K562 (cell line): ENCODE data around the gene MED14. TPM values are rescaled to one million over a fixed set of nuclear protein-coding genes. Genes with fewer than 3 reads are reported as not detected.

Source experiments
- ATAC-seq: fragments of 200-7000 bp; cut with Tn5 transposase; 3 replicates; pipeline ENCODE4 v1.9.1; 2020; ENCODE audit warnings: moderate library complexity
- BruUV-seq: library from RNA; stranded (reverse); fragments of 400-500 nt; replicated peaks from 2 replicates; lab custom pipeline; 2021; lab: Mats Ljungman, UMichigan
- CTCF ChIA-PET: fragments of 300-600 bp; formaldehyde crosslinking; extraction: SDS; loops from one replicate; lab custom pipeline; 2021; ENCODE audit warnings: low intra/inter-chr PET ratio; lab: Yijun Ruan, JAX
- POLR2A ChIA-PET: fragments of 300-600, 350-650 bp; sonication (Branson Sonifier 250); formaldehyde crosslinking; extraction: SDS; loops from one replicate; lab custom pipeline; 2021; ENCODE audit warnings: antibody characterized with exemption, inconsistent platforms; lab: Yijun Ruan, JAX
- DNase-seq, 4 experiments: peaks; one replicate each; pipeline versions ENCODE4 v3.0.0 to v3.0.0-alpha.2; 2011 to 2018; ENCODE audit warnings: low spot score in 3 of 4, mixed read lengths in 3 of 4; ENCODE audit errors: extremely low read depth in 1 of 4
- FAIRE-seq: peaks from 2 replicates; lab custom pipeline; 2011; peaks lifted over from hg19 to GRCh38; lab: Jason Lieb, UNC
- H2AFZ ChIP-seq: 2 replicates; pipeline ENCODE4 v1.6.0; 2011; ENCODE audit warnings: low read depth, low read length, control low read depth, inconsistent platforms
- H3K27ac ChIP-seq: fragments of 200-600 bp; 3 replicates; pipeline ENCODE4 v1.8.0; 2011; ENCODE audit warnings: low read depth, mild to moderate bottlenecking, control low read depth, inconsistent platforms, low read length, moderate library complexity, mixed read lengths; ENCODE audit errors: extremely low read depth
- H3K27me3 ChIP-seq, 2 experiments: fragments of 300-600 bp in 1 of 2; 2 replicates in 1 of 2; 3 replicates in 1 of 2; pipeline versions ENCODE4 v1.6.0 to v1.8.0; 2011; ENCODE audit warnings: inconsistent platforms in 2 of 2, low read length in 2 of 2, mild to moderate bottlenecking in 1 of 2, mixed read lengths in 1 of 2, moderate library complexity in 1 of 2; ENCODE audit not compliant: control insufficient read depth in 2 of 2, insufficient read depth in 2 of 2
- H3K36me3 ChIP-seq: fragments of 300-600 bp; 3 replicates; pipeline ENCODE4 v1.8.0; 2011; ENCODE audit warnings: mild to moderate bottlenecking, low read length, inconsistent platforms; ENCODE audit not compliant: control insufficient read depth, insufficient read depth
- H3K4me1 ChIP-seq, 2 experiments: fragments of 200-600 bp in 1 of 2; replicated peaks in 1 of 2; 2 replicates in 1 of 2; 3 replicates in 1 of 2; pipeline versions ENCODE4 v1.5.1 to v1.8.0; 2011; ENCODE audit warnings: inconsistent platforms in 2 of 2, low read length in 2 of 2, mild to moderate bottlenecking in 1 of 2, mixed read lengths in 1 of 2, moderate library complexity in 1 of 2; ENCODE audit not compliant: control insufficient read depth in 2 of 2, insufficient read depth in 2 of 2
- H3K4me2 ChIP-seq: 2 replicates; pipeline ENCODE4 v1.6.1; 2011; ENCODE audit warnings: low read length, control low read depth, inconsistent platforms, mixed read lengths; ENCODE audit not compliant: insufficient read depth
- H3K4me3 ChIP-seq: fragments of 200-600 bp; sonication (generic), shearing (Covaris generic); 2 replicates; pipeline ENCODE4 v1.5.1; 2016; ENCODE audit warnings: control low read depth, inconsistent platforms
- H3K79me2 ChIP-seq: fragments of 200-600 bp; 3 replicates; pipeline ENCODE4 v1.8.0; 2011; ENCODE audit warnings: low read length, inconsistent platforms; ENCODE audit not compliant: control insufficient read depth, insufficient read depth
- H3K9ac ChIP-seq, 2 experiments: 2 replicates each; pipeline versions ENCODE4 v1.6.0 to v1.6.1; 2011; ENCODE audit warnings: low read depth in 2 of 2, low read length in 2 of 2, control low read depth in 1 of 2, inconsistent platforms in 1 of 2, mild to moderate bottlenecking in 1 of 2, mixed read lengths in 1 of 2; ENCODE audit not compliant: insufficient read depth in 1 of 2
- H3K9me1 ChIP-seq: one replicate; pipeline ENCODE4 v1.6.0; 2011; ENCODE audit warnings: inconsistent platforms, mild to moderate bottlenecking, low read length, moderate library complexity; ENCODE audit not compliant: control insufficient read depth, insufficient read depth
- H3K9me3 ChIP-seq: replicated peaks from 2 replicates; pipeline ENCODE4 v1.5.1; 2011; ENCODE audit warnings: low read depth, low read length, inconsistent platforms; ENCODE audit not compliant: control insufficient read depth, insufficient read depth
- H4K20me1 ChIP-seq: replicated peaks from 2 replicates; pipeline ENCODE4 v1.6.1; 2011; ENCODE audit warnings: low read length, inconsistent platforms, mixed read lengths; ENCODE audit not compliant: control insufficient read depth, insufficient read depth
- CBX5 ChIP-seq: IDR thresholded peaks from 2 replicates; pipeline ENCODE4 v1.6.1; 2014; ENCODE audit warnings: low read depth, borderline replicate concordance
- CREB5 ChIP-seq: fragments of 250-450 bp; sonication (Bioruptor Pico); IDR thresholded peaks from 2 replicates; pipeline ENCODE4 v1.5.0; 2020; ENCODE audit warnings: mild to moderate bottlenecking
- ELF2 ChIP-seq: fragments of 250-450 bp; sonication (Bioruptor Pico); IDR thresholded peaks from 2 replicates; pipeline ENCODE4 v1.5.0; 2021; ENCODE audit warnings: mild to moderate bottlenecking
- ETS2 ChIP-seq: IDR thresholded peaks from 2 replicates; pipeline ENCODE4 v1.6.1; 2016; ENCODE audit warnings: borderline replicate concordance, missing genetic modification characterization, mild to moderate bottlenecking, moderate library complexity, missing compliant biosample characterization; ENCODE audit not compliant: poor library complexity, severe bottlenecking
- FOXA3 ChIP-seq, 2 experiments: fragments of 450-650 bp in 1 of 2; sonication (generic) in 1 of 2; formaldehyde crosslinking; IDR thresholded peaks in 1 of 2; conservative IDR thresholded peaks in 1 of 2; 2 replicates each; pipeline versions ENCODE4 v1.4.0 to v1.8.0; 2020 to 2022; ENCODE audit warnings: mild to moderate bottlenecking in 2 of 2, missing genetic modification reagents in 1 of 2
- HDAC6 ChIP-seq: IDR thresholded peaks from 2 replicates; pipeline ENCODE4 v1.6.1; 2012; ENCODE audit warnings: low read depth, mild to moderate bottlenecking, control low read depth, inconsistent platforms, low read length, moderate library complexity
- HNRNPK ChIP-seq: fragments of 200-400 bp; formaldehyde crosslinking; IDR thresholded peaks from one replicate; pipeline ENCODE4 v1.6.1; 2018; ENCODE audit warnings: mild to moderate bottlenecking, low read depth, low read length; ENCODE audit not compliant: poor library complexity, severe bottlenecking
- PATZ1 ChIP-seq: fragments of 250-450 bp; sonication (Bioruptor Pico); IDR thresholded peaks from 2 replicates; pipeline ENCODE4 v1.5.0; 2020; ENCODE audit warnings: mild to moderate bottlenecking, borderline replicate concordance
- PURB ChIP-seq: sonication (generic); formaldehyde crosslinking; IDR thresholded peaks from 2 replicates; pipeline ENCODE4 v1.9.0; 2021; ENCODE audit warnings: low read depth, mild to moderate bottlenecking, missing genetic modification reagents
- TEAD4 ChIP-seq, 2 experiments: sonication (generic) in 1 of 2; formaldehyde crosslinking in 1 of 2; IDR thresholded peaks; 2 replicates each; pipeline versions ENCODE4 v1.6.1 to v1.8.0; 2012 to 2022; ENCODE audit warnings: borderline replicate concordance in 1 of 2, inconsistent platforms in 1 of 2, low read length in 1 of 2, mild to moderate bottlenecking in 1 of 2, missing genetic modification reagents in 1 of 2
- TRIM28 ChIP-seq: fragments of 450-650 bp; IDR thresholded peaks from 2 replicates; pipeline ENCODE4 v1.6.1; 2017
- TSHZ1 ChIP-seq: fragments of 250-450 bp; sonication (Bioruptor Pico); IDR thresholded peaks from 2 replicates; pipeline ENCODE4 v1.4.0; 2020; ENCODE audit warnings: mild to moderate bottlenecking, moderate library complexity
- ZNF133 ChIP-seq: fragments of 250-450 bp; sonication (Bioruptor Pico); IDR thresholded peaks from 2 replicates; pipeline ENCODE4 v1.4.0; 2020; ENCODE audit warnings: mild to moderate bottlenecking
- ZNF551 ChIP-seq: fragments of 250-450 bp; sonication (Bioruptor Pico); IDR thresholded peaks from 2 replicates; pipeline ENCODE4 v1.5.0; 2021; ENCODE audit warnings: mild to moderate bottlenecking, moderate library complexity
- WGBS: fragments of 100-300 bp; shearing (Covaris generic); methylation state at CpG from one replicate; pipeline ENCODE4 v1.1.6; 2016; ENCODE audit warnings: low coverage, mixed read lengths; ENCODE audit not compliant: insufficient coverage; ENCODE audit errors: missing lambda C conversion rate; 5-methylcytosine and 5-hydroxymethylcytosine counted together
- in situ Hi-C: fragments of 300-500 bp; cut with MboI; formaldehyde crosslinking; loops from 4 replicates; pipeline ENCODE4 v1.15.0; 2018; ENCODE audit warnings: inconsistent platforms, mixed read lengths
- intact Hi-C: fragments of 100-400 bp; cut with micrococcal nuclease; formaldehyde crosslinking; loops from 2 replicates; pipeline ENCODE4 v1.14.2; 2022
- polyA plus RNA-seq, 8 experiments: library from polyadenylated mRNA; depleted of rRNA in 4 of 8; stranded (reverse) in 5 of 8; unstranded in 3 of 8; fragments of >200 nt; fragmentation: Nextera tagmentation in 2 of 8; fragmentation: Illumina TruSeq in 1 of 8; extraction: Ambion mirVana in 2 of 8; extraction: Trizol in 1 of 8; gene quantifications; 2 replicates each; pipeline versions ENCODE4 v1.2.1 to v1.2.3, GENCODE V29; 2011 to 2014; ENCODE audit warnings: inconsistent platforms in 1 of 8, missing spikeins in 1 of 8
- total RNA-seq, 7 experiments: library from RNA; depleted of rRNA in 6 of 7; stranded (reverse); fragments of >200 nt in 6 of 7; fragmentation: Illumina TruSeq in 2 of 7; extraction: Trizol in 2 of 7; gene quantifications; 2 replicates each; pipeline versions ENCODE4 v1.2.1 to v1.2.3, GENCODE V29; 2011 to 2021; ENCODE audit warnings: low replicate concordance in 1 of 7

Gene MED14
- total and polyA plus RNA-seq, 9 of the 15 experiments (the other 6 are each of a cell fraction or from before 2014, with no cell fraction given): 9.2 to 35.3 (median 18.7) TPM

GRCh38 chrX:40684092-40684491, 51.2 kb downstream of the MED14 start:
- no peak overlapping the region for H3K4me2 ChIP-seq
- ATAC-seq (no peak), FAIRE-seq (no peak), DNase-seq (no peak)
- in situ Hi-C loops (no loop called here), intact Hi-C loops (no loop called here)
- H3K9ac ChIP-seq: no peak overlapping the region
- no peak overlapping the region for H3K27ac ChIP-seq
- POLR2A ChIA-PET: interaction anchor here (1.1 kb wide), 1 partner anchor 17 kb away, joined by 3 read pairs; no protein-coding TSS in a partner anchor
- no peaks in the 10 kb centered on the region for H4K20me1 ChIP-seq
- H3K9me3 ChIP-seq: no peaks in the 10 kb centered on the region
- no peaks in the 10 kb centered on the region for H3K4me1 ChIP-seq
- no peaks in the 10 kb centered on the region for H3K9me1 ChIP-seq
- H2AFZ ChIP-seq: no peak overlapping the region
- peaks cover 65% of the 10 kb centered on the region; the same call in 2 of the 3 replicates for H3K36me3 ChIP-seq
- WGBS: 100% methylated on average over 1 of the region's 1 CpG
- no peaks in the 10 kb centered on the region for H3K79me2 ChIP-seq
- H3K4me3 ChIP-seq: no peak overlapping the region
- no TSS peak for BruUV-seq
- CTCF ChIA-PET: no interaction called here
- no peaks in the 10 kb centered on the region for H3K27me3 ChIP-seq
- TF ChIP-seq ZNF551 (CRISPR knock-in tag) (no peak), CBX5 (no peak), PATZ1 (CRISPR knock-in tag) (no peak), ZNF133 (CRISPR knock-in tag) (no peak), CREB5 (CRISPR knock-in tag) (no peak), ELF2 (CRISPR knock-in tag) (no peak), TEAD4 (IDR thresholded peaks at IDR 0.05; ENCODE audit: low read length) (no peak), TEAD4 (CRISPR knock-in tag; IDR thresholded peaks at IDR 0.05; ENCODE audit: borderline replicate concordance) (no peak), TSHZ1 (no peak), FOXA3 (CRISPR knock-in tag; conservative IDR thresholded peaks at IDR 0.05 in 1 of 2, IDR thresholded peaks at IDR 0.05 in 1 of 2) (no peak), TRIM28 (no peak), HDAC6 (no peak), HNRNPK (no peak), ETS2 (tag) (no peak), PURB (no peak)
